ENCODE results near the gene HOXD13. TPM values are rescaled to one million over a fixed set of nuclear protein-coding genes. Genes with fewer than 3 reads are reported as not detected.

The HOXD13 gene
- total and polyA plus RNA-seq, 2 donors (not counting 3 experiments of a cell fraction or from before 2014, with no cell fraction given) = not detected

GRCh38 chr2:176114930-176115625 is 22.6 kb downstream of the HOXD13 start:
- Histone ChIP-seq H3K4me2 (ENCODE audit: insufficient read depth, low read length) (no peak overlapping the region), H3K27me3 (ENCODE audit: control insufficient read depth in 2 of 2, insufficient read depth in 2 of 2, low read length in 2 of 2) (peaks cover 84 to 98% of the 10 kb centered on the region in 2 experiments), H3K27ac (ENCODE audit: insufficient read depth, low read depth, low read length) (no peak overlapping the region), H4K20me1 (replicated peaks; ENCODE audit: control insufficient read depth, extremely low read depth, insufficient read depth, low read length) (no peaks in the 10 kb centered on the region), H3K79me2 (ENCODE audit: control insufficient read depth, insufficient read depth, low read length) (no peaks in the 10 kb centered on the region), H2AFZ (ENCODE audit: low read depth, low read length) (no peak overlapping the region), H3K4me1 (ENCODE audit: control insufficient read depth, extremely low read depth, insufficient read depth, low read length) (peaks cover 4% of the 10 kb centered on the region), H3K36me3 (ENCODE audit: control insufficient read depth in 2 of 2, extremely low read depth in 1 of 2, insufficient read depth in 2 of 2, low read length in 2 of 2) (no peaks in the 10 kb centered on the region), H3K4me3 (replicated peaks in 1 of 3; ENCODE audit: insufficient read depth in 1 of 3, low read depth in 1 of 3, low read length in 3 of 3) (no peak overlapping the region), H3K9ac (replicated peaks; ENCODE audit: extremely low read depth, insufficient read depth, low read length) (no peak overlapping the region), H3K9me1 (replicated peaks; ENCODE audit: control insufficient read depth, extremely low read depth, insufficient read depth, low read length) (no peaks in the 10 kb centered on the region), H3K9me3 (replicated peaks; ENCODE audit: control insufficient read depth, insufficient read depth, low read length) (no peaks in the 10 kb centered on the region)
- intact Hi-C loops (cut with micrococcal nuclease) (no loop called here), dilution Hi-C loops (cut with MboI; ENCODE audit: extremely low pct_ligation_motif_present, low sequenced_read_pairs) (no loop called here)
- no peak for TF ChIP-seq GATA2 (IDR thresholded peaks at IDR 0.05; ENCODE audit: insufficient read depth, insufficient read length, low read depth, low read length)
- TF ChIP-seq POLR2A (IDR thresholded peaks at IDR 0.05; ENCODE audit: low read depth, low read length) = no peak
- no peak for TF ChIP-seq CTCF (IDR thresholded peaks at IDR 0.05; ENCODE audit: extremely low read depth in 1 of 2, insufficient read depth in 1 of 2, low read depth in 1 of 2, low read length in 2 of 2)
- no peak for TF ChIP-seq POLR2AphosphoS5 (IDR thresholded peaks at IDR 0.05; ENCODE audit: insufficient read depth, low read depth, low read length)
- TF ChIP-seq EZH2 (IDR thresholded peaks at IDR 0.05; ENCODE audit: borderline replicate concordance, low read depth, low read length, severe bottlenecking) = peak; percentile 12
- FAIRE-seq = no peak
- BruUV-seq (replicated peaks) = no TSS peak
- DNase-seq (ENCODE audit: low read depth, low spot score) = no peak
- ChIA-PET POLR2A (no interaction called here), CTCF (interaction anchor here (1.2 to 1.8 kb wide), 4 partner anchors 12 to 1047 kb away, joined by 4 to 6 read pairs (median 6); no protein-coding TSS in a partner anchor)
